ENCODE data around the gene PTGES. TPM values are rescaled to one million over a fixed set of nuclear protein-coding genes. Genes with fewer than 3 reads are reported as not detected.

The PTGES gene
- total RNA-seq, 3 donors from 2014 or later (not counting 1 experiment from before 2014, with no cell fraction given), result 0.28 to 0.47 (median 0.39) TPM

- H3K36me3 ChIP-seq (ENCODE audit: control insufficient read depth, insufficient read depth, low read length), result no peaks in the 10 kb centered on the region
- peaks cover 0 to 1% of the 10 kb centered on the region in 2 donors for H3K4me1 Mint-ChIP-seq
- H3K9me3 ChIP-seq (ENCODE audit: control insufficient read depth, insufficient read depth, low read length), result no peaks in the 10 kb centered on the region
- H3K27ac Mint-ChIP-seq, result no peak overlapping the region
- peaks cover 0 to 6% of the 10 kb centered on the region in 2 donors for H3K27me3 Mint-ChIP-seq (ENCODE audit: low read depth in 2 of 2)
- peaks cover 3% of the 10 kb centered on the region for H3K4me1 ChIP-seq (ENCODE audit: control insufficient read depth, insufficient read depth, low read length)
- H3K4me3 Mint-ChIP-seq, result no peak overlapping the region
- DNase-seq (no peak), ATAC-seq (no peak)
- intact Hi-C loops (cut with micrococcal nuclease), result loop anchor here (10.0 kb wide), 1 partner anchor 363 kb away; no protein-coding TSS in a partner anchor
- H3K36me3 Mint-ChIP-seq, result no peaks in the 10 kb centered on the region
- no peak overlapping the region for H3K27ac ChIP-seq (ENCODE audit: low read length)
- H3K27me3 ChIP-seq (ENCODE audit: control insufficient read depth, insufficient read depth, low read length), result peaks cover 3% of the 10 kb centered on the region
- TF ChIP-seq CTCF (IDR thresholded peaks at IDR 0.05), result no peak
- H3K9me3 Mint-ChIP-seq, result no peaks in the 10 kb centered on the region
- WGBS (ENCODE audit: insufficient coverage), result 74% methylated on average over 10 of the region's 10 CpGs
- H3K4me3 ChIP-seq (ENCODE audit: low read length), result no peak overlapping the region
Measured at GRCh38 chr9:129732100-129732499, 20.7 kb downstream of the PTGES start.

- Histone ChIP-seq H3K27ac (ENCODE audit: low read length) (no peak overlapping the region), H3K9me3 (ENCODE audit: control insufficient read depth, insufficient read depth, low read length) (no peaks in the 10 kb centered on the region), H3K27me3 (ENCODE audit: control insufficient read depth, insufficient read depth, low read length) (peaks cover 3% of the 10 kb centered on the region), H3K4me3 (ENCODE audit: low read length) (no peak overlapping the region), H3K4me1 (ENCODE audit: control insufficient read depth, insufficient read depth, low read length) (peaks cover 2% of the 10 kb centered on the region), H3K36me3 (ENCODE audit: control insufficient read depth, insufficient read depth, low read length) (no peaks in the 10 kb centered on the region)
- Mint-ChIP-seq H3K27me3 (ENCODE audit: low read depth in 2 of 2) (peaks cover 0 to 6% of the 10 kb centered on the region in 2 donors), H3K4me1 (peaks cover 0 to 3% of the 10 kb centered on the region in 2 donors), H3K27ac (no peak overlapping the region), H3K36me3 (no peaks in the 10 kb centered on the region), H3K9me3 (no peaks in the 10 kb centered on the region), H3K4me3 (no peak overlapping the region)
- TF ChIP-seq CTCF (IDR thresholded peaks at IDR 0.05), result no peak
- 35% methylated on average over 6 of the region's 6 CpGs for WGBS (ENCODE audit: insufficient coverage)
- ATAC-seq (no peak), DNase-seq (no peak)
- intact Hi-C loops (cut with micrococcal nuclease), result loop anchor here (10.0 kb wide), 1 partner anchor 363 kb away; no protein-coding TSS in a partner anchor
Measured at GRCh38 chr9:129731477-129732085, 21.3 kb downstream of the PTGES start.

- no peaks in the 10 kb centered on the region for H3K9me3 Mint-ChIP-seq
- H3K36me3 ChIP-seq (ENCODE audit: control insufficient read depth, insufficient read depth, low read length), result no peaks in the 10 kb centered on the region
- H3K27ac ChIP-seq (ENCODE audit: low read length), result no peak overlapping the region
- H3K27me3 Mint-ChIP-seq (ENCODE audit: low read depth in 2 of 2), result peaks cover 0 to 9% of the 10 kb centered on the region in 2 donors
- ATAC-seq (no peak), DNase-seq (no peak)
- peaks cover 4% of the 10 kb centered on the region for H3K4me1 ChIP-seq (ENCODE audit: control insufficient read depth, insufficient read depth, low read length)
- no peak overlapping the region for H3K4me3 Mint-ChIP-seq
- no peak for TF ChIP-seq CTCF (IDR thresholded peaks at IDR 0.05)
- peaks cover 0 to 5% of the 10 kb centered on the region in 2 donors for H3K4me1 Mint-ChIP-seq
- no peaks in the 10 kb centered on the region for H3K27me3 ChIP-seq (ENCODE audit: control insufficient read depth, insufficient read depth, low read length)
- WGBS (ENCODE audit: insufficient coverage), result 93% methylated on average over 7 of the region's 7 CpGs
- intact Hi-C loops (cut with micrococcal nuclease), result no loop called here
- H3K9me3 ChIP-seq (ENCODE audit: control insufficient read depth, insufficient read depth, low read length), result no peaks in the 10 kb centered on the region
- H3K36me3 Mint-ChIP-seq, result no peaks in the 10 kb centered on the region
- no peak overlapping the region for H3K4me3 ChIP-seq (ENCODE audit: low read length)
- no peak overlapping the region for H3K27ac Mint-ChIP-seq
Measured at GRCh38 chr9:129728744-129729143, 24.1 kb downstream of the PTGES start.

Data from natural killer cell (primary cell).